HAP-1 (cell line): ENCODE data around the gene SLC10A3.
A peak's percentile ranks its signal among the peaks of the same experiment; 100 is the strongest.
"Not testable (repeated sequence)": the region's sequence is repeated elsewhere in the genome, so short reads cannot be mapped to it uniquely, and the experiment has no call there.

Experiments
- DNase-seq, 2 experiments: peaks; one replicate each; pipeline ENCODE4 v3.0.0-alpha.2; 2016 to 2020; ENCODE audit warnings: low spot score in 2 of 2
- H3K27me3 ChIP-seq: fragments of 250-450 bp; sonication (Bioruptor Pico); 2 replicates; pipeline ENCODE4 v1.5.1; 2020; ENCODE audit warnings: low read depth, mild to moderate bottlenecking, moderate library complexity
- H3K36me3 ChIP-seq: fragments of 250-450 bp; sonication (Bioruptor Pico); replicated peaks from 2 replicates; pipeline ENCODE4 v1.5.1; 2020; ENCODE audit warnings: mild to moderate bottlenecking
- H3K4me1 ChIP-seq: fragments of 250-450 bp; sonication (Bioruptor Pico); 2 replicates; pipeline ENCODE4 v1.5.1; 2020; ENCODE audit warnings: mild to moderate bottlenecking
- H3K4me3 ChIP-seq: fragments of 250-450 bp; sonication (Bioruptor Pico); 2 replicates; pipeline ENCODE4 v1.5.1; 2020; ENCODE audit warnings: mild to moderate bottlenecking, moderate library complexity
- H3K9me3 ChIP-seq: fragments of 250-450 bp; sonication (Bioruptor Pico); 2 replicates; pipeline ENCODE4 v1.5.1; 2020; ENCODE audit warnings: mild to moderate bottlenecking, moderate library complexity
- in situ Hi-C: fragments of 300-500 bp; cut with MboI; formaldehyde crosslinking; loops from 3 replicates; pipeline ENCODE4 v1.14.3; 2020; ENCODE audit warnings: low sequenced_read_pairs, inconsistent platforms, mixed read lengths

SLC10A3 gene

DNA sequence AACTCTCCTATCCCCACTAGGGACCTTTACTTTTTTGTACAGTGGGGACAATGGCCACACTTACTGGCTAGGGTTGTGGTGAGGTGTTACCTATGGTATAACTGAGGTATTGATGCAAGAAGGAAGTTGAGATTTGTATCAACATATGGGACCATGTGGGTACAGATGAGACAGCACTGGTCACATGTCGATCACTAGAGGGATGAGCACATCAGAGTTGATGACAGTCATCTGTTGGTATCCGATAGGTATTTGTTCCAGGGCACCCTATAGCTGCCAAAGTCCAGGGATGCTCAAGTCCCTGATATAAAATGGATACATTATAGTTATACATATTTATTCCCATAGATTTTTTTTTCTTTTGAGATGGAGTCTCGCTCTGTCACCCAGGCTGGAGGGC lies 12.6 kb upstream of the SLC10A3 start:
- in situ Hi-C loops = no loop called here
- Histone ChIP-seq H3K9me3 (no peaks in the 10 kb centered on the region), H3K36me3 (peaks cover 27% of the 10 kb centered on the region), H3K27me3 (no peaks in the 10 kb centered on the region), H3K4me1 (peaks cover 12% of the 10 kb centered on the region), H3K4me3 (no peak overlapping the region)
- DNase-seq = no peak

DNA sequence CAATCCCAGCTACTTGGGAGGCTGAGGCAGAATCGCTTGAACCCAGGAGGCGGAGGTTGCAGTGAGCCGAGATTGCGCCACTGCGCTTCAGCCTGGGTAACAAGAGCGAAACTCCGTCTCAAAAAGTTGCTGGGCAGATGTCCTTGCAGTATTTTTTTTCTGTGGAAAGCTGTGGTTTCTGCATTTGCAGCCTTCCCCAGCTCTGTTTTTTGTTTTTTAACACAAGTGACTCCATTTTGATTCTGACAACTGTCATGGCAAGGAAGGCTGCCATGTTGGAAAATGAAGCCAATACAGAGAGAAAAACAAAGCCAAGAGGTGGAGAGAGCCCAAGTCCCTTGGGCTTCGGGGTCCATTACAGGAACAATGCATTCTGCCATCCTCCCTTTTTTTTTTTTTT lies 11.7 kb upstream of the SLC10A3 start:
- Histone ChIP-seq H3K4me1 (peaks cover 12% of the 10 kb centered on the region), H3K36me3 (peaks cover 20% of the 10 kb centered on the region), H3K4me3 (no peak overlapping the region), H3K9me3 (no peaks in the 10 kb centered on the region), H3K27me3 (no peaks in the 10 kb centered on the region)
- DNase-seq = no peak
- in situ Hi-C loops = no loop called here

DNA sequence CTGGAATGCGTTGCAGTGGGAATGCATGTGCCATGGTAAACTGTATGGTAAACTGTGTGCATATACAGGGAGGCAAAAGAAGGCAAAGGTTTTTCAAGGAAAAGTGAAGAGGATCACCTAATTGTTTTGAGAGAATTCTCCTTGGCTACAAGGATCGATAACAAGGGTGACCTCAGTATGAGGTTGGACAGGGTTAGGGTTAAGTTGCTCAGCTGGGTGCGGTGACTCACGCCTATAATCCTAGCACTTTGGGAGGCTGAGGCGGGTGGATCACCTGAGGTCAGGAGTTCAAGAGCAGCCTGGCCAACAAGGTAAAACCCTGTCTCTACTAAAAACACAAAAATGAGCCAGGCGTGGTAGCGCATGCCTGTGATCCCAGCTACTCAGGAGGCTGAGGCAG lies 11.0 kb upstream of the SLC10A3 start:
- H3K36me3 ChIP-seq = peaks cover 14% of the 10 kb centered on the region
- in situ Hi-C loops, H3K4me3 ChIP-seq, H3K27me3 ChIP-seq, H3K9me3 ChIP-seq, DNase-seq: not testable (repeated sequence)
- H3K4me1 ChIP-seq = peaks cover 12% of the 10 kb centered on the region

DNA sequence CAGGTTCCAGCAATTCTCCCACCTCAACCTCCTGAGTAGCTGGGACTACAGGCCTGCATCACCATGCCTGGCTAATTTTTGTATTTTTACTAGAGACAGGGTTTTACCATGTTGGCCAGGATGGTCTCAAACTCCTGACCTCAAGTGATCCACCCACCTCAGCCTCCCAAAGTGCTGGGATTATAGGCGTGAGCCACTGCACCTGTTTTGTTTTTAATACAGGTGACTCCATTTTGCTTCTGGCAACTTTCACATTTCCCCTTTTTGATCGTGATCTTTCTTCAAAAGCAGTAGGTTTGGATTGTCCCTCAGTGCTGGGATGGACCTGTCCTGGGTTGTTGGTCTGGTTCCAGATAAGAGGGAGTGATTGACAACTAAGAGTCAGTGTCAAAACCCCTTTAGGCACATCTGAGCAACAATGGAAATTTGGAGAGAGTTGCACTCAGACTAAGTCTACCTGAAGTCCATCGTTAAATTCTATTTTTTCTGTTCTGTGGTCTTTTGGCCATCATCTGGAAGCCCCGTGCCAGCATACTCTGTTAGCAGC lies 6.2 kb upstream of the SLC10A3 start:
- in situ Hi-C loops, DNase-seq, H3K4me3 ChIP-seq: not testable (repeated sequence)

DNA sequence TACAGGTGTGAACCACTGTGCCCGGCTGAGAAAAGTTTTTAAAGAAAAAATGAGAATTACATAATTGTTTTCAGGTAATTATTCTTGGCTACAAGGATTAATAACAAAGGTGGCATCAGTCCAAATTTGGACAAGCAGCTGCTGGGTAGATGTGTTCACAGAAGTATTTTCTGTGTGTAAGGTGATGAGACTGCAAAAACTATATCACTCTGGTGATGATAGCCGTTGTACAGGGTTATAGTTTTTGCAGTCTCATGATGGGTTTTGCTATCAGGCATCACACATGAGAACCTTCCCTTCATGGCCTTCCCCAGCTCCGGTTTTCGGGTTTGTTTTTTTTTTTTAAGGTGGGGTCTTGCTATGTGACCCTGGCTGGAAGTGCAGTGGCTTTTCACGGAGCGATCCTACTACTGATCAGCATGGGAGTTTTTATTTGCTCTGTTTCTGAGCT lies 5.1 kb upstream of the SLC10A3 start:
- Histone ChIP-seq H3K27me3 (no peaks in the 10 kb centered on the region), H3K36me3 (no peaks in the 10 kb centered on the region), H3K4me3 (no peak overlapping the region), H3K4me1 (peaks cover 15% of the 10 kb centered on the region), H3K9me3 (no peaks in the 10 kb centered on the region)
- in situ Hi-C loops = no loop called here
- DNase-seq = no peak

More for the DNA sequence above, 6.2 kb upstream of the SLC10A3 start:
- H3K27me3 ChIP-seq, H3K36me3 ChIP-seq, H3K9me3 ChIP-seq: not testable (repeated sequence)
- H3K4me1 ChIP-seq = peaks cover 12% of the 10 kb centered on the region

DNA sequence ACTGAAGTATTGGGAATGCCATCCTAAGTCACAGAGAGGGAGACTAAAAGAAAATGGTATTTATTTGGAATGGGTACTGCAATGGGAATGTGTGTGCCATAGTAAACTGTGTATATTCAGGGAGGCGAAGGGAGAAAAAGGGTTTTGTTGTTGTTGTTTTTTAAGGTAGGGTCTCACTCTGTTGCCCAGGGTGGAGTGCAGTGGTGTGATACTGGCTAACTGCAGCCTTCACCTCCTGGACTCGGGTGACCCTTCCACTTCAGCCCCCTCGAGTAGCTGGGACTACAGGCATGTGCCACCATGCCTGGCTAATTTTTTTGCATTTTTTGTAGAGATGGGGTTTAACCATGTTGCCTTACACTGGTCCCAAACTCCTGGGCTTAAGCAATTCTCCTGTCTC lies 4.3 kb upstream of the SLC10A3 start:
- Histone ChIP-seq H3K4me3 (no peak overlapping the region), H3K27me3 (no peaks in the 10 kb centered on the region), H3K9me3 (no peaks in the 10 kb centered on the region), H3K4me1 (peaks cover 15% of the 10 kb centered on the region), H3K36me3 (no peaks in the 10 kb centered on the region)
- in situ Hi-C loops = no loop called here
- DNase-seq = no peak

DNA sequence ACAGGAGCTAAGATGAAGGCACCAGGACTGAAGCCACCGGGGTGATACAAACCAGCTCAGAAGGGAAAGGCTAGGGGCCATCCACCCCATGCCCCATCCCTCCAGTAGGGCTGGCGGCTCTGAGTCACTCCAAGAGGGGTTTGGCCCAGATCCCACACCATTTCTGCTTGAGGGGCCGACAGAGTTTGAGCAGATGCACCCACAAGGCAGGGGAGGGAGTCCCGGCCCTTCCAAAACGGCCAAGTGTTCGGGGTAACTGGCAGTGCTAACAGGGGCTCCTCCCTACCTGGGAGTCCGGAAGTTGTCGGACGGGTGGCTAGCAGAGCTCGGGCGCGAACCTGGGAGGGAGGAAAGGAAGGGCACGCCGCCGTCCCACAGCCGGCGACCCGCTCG lies 412 bp downstream of the SLC10A3 start:
- no peaks in the 10 kb centered on the region for H3K27me3 ChIP-seq
- in situ Hi-C loops = no loop called here
- peak overlapping the region; percentile 69 for H3K4me3 ChIP-seq
- no peaks in the 10 kb centered on the region for H3K9me3 ChIP-seq
- H3K36me3 ChIP-seq = peaks cover 31% of the 10 kb centered on the region
- DNase-seq = peak in 1 of 2 experiments; percentile 45
- peaks cover 25% of the 10 kb centered on the region for H3K4me1 ChIP-seq

DNA sequence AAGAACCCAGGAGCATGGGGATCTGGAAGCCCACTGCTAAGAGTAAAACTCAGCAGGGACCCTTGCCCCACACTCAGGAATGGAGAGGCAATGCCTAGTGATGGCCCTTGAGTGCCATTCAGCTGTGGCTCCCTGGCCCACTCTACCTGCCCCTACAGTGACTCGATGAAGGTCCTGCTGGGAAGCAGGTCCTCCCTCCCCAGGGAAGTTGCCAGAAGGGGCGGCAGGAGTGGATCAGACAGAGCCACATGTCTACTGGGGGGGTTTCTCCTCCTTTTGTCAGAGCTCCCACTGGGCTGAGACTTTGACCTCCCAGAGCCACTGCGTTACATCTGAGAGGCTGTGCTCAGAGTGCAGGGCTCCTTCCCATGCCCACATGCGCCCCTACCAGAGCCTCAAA lies 1.2 kb downstream of the SLC10A3 start:
- in situ Hi-C loops = no loop called here
- H3K4me3 ChIP-seq = peak overlapping the region; percentile 69
- H3K9me3 ChIP-seq = no peaks in the 10 kb centered on the region
- peaks cover 39% of the 10 kb centered on the region for H3K36me3 ChIP-seq
- DNase-seq = no peak
- peaks cover 27% of the 10 kb centered on the region for H3K4me1 ChIP-seq
- no peaks in the 10 kb centered on the region for H3K27me3 ChIP-seq

DNA sequence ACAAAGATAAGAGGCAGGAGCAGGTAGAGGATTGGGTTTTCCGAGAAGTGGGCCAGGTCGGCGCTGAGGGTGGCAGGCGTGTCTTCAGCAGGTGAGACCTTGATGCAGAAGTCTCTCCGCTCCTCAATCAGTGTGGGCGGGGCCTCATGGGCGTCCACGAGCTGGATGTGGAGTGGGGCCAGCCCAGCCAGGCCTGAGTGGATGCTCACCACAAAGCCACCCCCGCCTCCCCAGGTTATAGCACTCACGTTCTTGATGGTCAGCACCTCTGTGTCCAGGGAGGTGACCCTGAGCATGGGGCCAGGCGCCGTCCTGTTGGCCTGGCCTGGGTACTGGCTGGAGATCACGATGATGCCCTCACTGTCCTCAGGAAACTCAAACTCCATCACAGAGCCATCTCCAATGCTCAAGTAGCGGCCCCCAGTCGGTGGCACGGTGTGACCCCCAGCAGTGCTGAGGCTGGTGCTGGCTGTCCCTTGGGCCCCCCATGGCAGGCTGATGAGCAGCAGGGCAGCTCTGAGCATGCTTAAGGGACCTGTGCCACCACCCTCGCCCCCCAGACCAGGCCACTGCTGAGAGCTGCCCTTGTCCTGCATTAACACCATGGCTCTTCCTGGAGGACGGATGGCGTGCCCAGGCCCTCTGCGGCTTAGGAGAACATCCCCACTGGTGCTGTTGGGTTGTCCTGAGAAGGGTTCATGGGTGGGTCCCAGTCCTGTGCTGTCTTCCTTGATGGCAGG lies 1.9 kb downstream of the SLC10A3 start:
- H3K4me1 ChIP-seq = peaks cover 27% of the 10 kb centered on the region
- H3K9me3 ChIP-seq = no peaks in the 10 kb centered on the region
- H3K4me3 ChIP-seq = no peak overlapping the region
- H3K36me3 ChIP-seq = peaks cover 44% of the 10 kb centered on the region
- in situ Hi-C loops = no loop called here
- DNase-seq = no peak
- H3K27me3 ChIP-seq = no peaks in the 10 kb centered on the region

DNA sequence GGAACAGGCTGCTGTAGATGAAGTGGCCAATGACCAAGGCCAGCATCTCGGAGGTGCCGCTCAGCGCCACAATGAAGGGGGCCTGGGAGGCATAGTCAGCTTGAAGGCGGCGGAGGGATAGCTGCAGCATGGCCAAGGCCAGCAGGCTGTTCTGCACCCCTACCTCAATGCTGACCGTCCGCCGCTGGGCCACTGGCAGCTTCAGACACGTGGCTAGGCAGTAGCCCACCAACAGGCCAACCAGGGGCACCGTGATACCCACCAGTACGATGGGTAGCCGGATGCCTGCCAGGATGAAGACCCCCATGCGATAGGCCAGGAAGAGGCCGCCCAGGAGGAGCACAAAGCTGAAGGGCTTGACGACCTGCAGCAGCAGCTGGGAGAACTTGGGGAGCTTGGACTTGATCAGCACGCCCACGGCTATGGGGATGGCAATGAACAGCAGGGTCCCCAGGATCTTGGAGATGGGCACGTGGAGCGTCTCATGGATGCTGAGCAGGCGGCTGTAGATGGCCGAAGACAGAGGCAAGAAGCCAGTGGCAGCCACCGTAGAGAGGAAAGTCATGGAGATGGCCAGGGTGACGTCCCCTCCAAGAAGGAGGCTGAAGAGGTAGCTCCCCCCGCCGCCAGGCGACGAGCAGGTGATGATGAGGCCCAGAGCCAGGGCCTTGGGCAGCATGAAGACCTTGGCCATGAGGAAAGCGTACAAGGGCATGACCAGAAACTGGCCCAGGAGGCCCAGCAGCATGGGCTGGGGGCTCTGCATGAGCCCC lies 2.7 kb downstream of the SLC10A3 start:
- peak overlapping the region; percentile 69; the same call in 1 of the 2 replicates for H3K4me3 ChIP-seq
- peaks cover 48% of the 10 kb centered on the region for H3K36me3 ChIP-seq
- no peak for DNase-seq
- H3K4me1 ChIP-seq = peaks cover 27% of the 10 kb centered on the region
- no peaks in the 10 kb centered on the region for H3K27me3 ChIP-seq
- no peaks in the 10 kb centered on the region for H3K9me3 ChIP-seq
- in situ Hi-C loops = no loop called here

DNA sequence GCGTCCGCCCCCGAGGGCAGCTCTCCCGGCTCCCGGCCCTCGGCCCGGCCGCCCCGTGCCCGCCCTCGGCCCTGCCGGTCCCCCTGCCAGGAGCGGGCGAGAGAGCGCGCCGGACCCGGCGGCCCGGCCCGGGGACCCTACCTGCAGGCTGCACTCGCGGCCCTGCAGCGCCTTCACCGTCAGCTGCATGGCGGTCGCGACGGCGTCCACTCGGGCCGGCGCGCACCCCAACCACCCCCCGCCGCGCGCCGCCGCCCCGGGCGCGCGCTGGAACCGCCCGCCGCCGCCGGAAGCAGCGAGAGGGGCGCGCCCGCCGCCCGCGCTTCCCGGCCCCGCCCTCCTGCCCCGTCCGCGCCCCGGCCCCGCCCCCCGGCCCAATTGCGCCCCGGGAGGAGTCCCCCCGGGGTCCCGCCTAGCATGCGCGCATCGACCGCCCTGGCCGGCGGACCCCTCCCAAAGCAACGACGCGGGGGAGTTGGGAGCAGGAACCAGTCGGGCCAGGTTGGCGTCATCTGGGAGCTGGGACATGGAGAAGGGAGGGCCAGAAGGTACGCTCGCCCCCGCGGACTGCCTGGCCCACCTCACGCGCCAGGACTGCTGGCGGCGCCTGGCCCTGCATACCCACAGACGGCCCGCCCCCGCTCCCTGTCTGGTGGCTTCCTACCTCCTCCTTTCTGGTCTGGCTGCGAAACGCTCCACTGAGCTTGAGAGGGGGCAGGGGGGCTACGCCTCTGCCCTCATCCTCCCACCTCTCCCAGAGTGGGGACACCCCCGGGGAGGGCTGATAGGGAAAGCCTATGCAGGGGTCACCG lies 3.8 kb downstream of the SLC10A3 start, which contains the start of gene UBL4A:
TSS of gene UBL4A (minus strand) at position 220 of the 812 bp plus-strand sequence. CDS start at position 189, 31 bp downstream.
- Histone ChIP-seq H3K27me3 (no peaks in the 10 kb centered on the region), H3K36me3 (peaks cover 48% of the 10 kb centered on the region), H3K4me3 (peak within 1 kb of the TSS; percentile 69), H3K4me1 (peaks cover 27% of the 10 kb centered on the region), H3K9me3 (no peaks in the 10 kb centered on the region)
- in situ Hi-C loops = no loop called here
- DNase-seq = peak; percentile 60 to 84

DNA sequence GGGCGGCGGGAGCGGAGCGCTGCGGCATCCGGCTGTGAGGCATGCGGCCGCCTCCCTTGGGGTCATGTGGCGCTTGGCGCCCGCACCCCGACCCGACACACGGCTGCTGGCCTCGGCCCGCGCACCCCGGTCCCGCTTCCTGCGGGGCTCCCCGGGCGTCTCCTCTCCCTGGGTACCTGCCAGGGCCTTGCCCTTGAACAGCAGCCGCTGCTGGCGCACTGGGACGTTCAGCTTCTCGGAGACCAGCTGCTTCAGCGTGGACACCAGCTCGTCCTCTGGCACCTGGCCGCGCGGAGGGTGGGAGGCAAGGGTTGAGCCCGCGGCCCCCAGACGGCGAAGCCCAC lies 4.4 kb downstream of the SLC10A3 start:
- in situ Hi-C loops = no loop called here
- H3K36me3 ChIP-seq = peaks cover 48% of the 10 kb centered on the region
- DNase-seq = peak in 1 of 2 experiments; percentile 41
- H3K4me1 ChIP-seq = peaks cover 25% of the 10 kb centered on the region
- no peaks in the 10 kb centered on the region for H3K9me3 ChIP-seq
- H3K27me3 ChIP-seq = no peaks in the 10 kb centered on the region
- peak overlapping the region; percentile 69 for H3K4me3 ChIP-seq
